Kasumi-1 (cell line): ENCODE data around the gene ADAMTS15.

Experiments
- DNase-seq, 2 experiments: peaks; one replicate each; lab custom pipeline; 2025; lab: John Stamatoyannopoulos, UW

ADAMTS15 gene

DNA sequence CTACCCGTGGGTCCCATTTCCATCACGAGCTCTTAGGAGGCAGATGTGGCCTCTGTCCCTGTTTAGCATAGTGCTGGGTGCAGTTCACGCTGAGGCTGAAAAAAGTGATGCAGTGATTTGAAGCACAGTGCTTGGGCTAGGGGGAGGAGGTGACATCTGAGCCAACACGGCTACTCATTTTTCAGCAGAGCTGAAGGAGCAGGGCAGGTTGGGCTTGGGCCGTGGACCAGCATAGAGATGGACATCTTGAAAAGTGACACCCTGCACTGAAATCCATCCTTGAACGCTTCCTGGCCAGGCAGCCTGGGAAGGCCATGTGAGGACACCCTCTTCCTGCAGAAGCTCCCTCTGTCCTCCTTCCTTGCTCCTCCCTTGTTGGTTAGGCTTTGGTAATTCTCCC lies 66.4 kb downstream of the ADAMTS15 start:
- DNase-seq, result no peak

GRCh38 chr11:130515829-130516553 lies 67.5 kb downstream of the ADAMTS15 start:
- DNase-seq, result no peak

GRCh38 chr11:130516554-130517505 lies 68.4 kb downstream of the ADAMTS15 start:
- no peak for DNase-seq

DNA sequence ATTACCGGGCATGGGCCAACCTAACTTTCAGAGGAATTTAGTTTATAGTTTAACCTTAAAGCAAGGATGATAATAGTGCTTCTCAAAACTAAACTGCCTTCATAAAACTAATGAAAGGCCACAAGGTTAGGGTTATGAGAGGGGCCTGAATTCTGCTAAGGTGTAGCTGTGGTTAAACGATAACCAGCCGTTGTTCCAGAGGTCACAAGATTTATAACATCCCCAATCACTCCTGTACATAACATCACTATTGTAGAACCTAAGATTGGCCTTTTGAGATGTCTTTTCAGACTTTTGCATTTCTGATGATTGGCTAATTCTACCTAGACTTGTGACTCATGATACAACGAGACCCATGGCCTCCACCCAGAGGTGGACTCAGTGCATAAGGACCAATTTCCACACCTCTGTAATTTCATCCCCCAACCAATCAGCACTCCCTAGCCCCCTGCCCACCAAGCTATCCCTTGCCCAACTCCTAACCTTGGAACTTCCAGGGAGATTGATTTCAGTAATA lies 69.8 kb downstream of the ADAMTS15 start:
- DNase-seq, result no peak

GRCh38 chr11:130519128-130519932 lies 70.9 kb downstream of the ADAMTS15 start:
- no peak for DNase-seq

DNA sequence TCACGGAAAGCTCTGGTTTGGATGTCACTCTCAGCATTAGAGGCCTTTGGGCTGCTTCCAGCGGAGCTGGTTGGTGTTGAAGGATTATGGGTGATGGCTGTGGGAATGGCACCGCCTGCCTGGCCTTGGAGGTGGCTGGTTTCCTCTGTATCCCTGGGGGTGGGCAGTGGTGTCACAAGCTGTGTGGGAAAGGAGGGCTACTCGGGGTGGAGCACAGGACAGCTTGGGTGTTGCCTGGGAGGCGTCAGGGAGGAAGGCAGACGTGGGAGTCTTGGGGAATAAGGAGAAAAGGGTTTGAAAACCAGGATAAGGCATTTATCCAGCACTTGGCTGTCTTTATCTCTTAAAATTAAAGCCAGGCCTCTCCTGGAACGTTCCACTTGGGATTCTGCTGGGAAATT lies 71.8 kb downstream of the ADAMTS15 start:
- DNase-seq, result no peak

GRCh38 chr11:130522284-130522961 lies 74.0 kb downstream of the ADAMTS15 start:
- no peak for DNase-seq

DNA sequence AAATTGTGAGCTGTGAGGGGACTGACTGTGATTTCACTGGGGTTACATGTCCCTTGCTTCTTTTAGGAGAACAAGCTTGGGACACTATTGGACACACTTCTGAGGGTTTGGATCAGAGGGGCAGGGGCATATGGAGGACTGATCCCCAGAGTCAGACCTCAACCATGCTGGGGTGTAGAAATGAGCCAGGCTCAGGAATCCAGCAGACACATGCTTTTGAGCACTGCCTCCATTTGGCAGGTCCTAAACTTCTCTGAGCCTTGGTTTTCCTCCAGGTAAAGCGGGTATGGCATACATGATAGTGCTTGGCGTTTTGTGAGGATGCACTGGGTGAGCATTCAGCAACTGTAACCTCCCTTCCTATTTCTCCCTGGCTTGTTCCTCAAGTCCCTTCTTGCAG lies 74.7 kb downstream of the ADAMTS15 start:
- no peak for DNase-seq

DNA sequence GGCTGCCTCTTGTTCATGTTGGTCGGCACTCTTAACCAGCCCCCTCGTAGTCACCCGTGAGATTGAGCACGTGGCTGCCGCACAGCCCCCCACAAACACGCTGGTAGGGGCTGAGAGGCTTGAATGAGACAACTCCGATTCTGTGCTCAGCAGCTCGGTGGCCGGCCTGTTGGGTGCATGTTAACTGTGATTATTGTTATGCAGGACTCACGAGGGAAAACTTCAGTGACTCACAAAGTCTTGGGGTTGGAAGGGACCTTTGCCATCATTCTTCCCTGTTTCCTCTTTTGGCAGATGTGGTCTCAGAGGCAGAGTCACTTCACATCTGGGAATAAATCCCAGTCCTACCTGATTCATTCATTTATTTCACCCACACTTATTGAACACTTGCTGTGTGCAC lies 75.2 kb downstream of the ADAMTS15 start:
- DNase-seq, result no peak

DNA sequence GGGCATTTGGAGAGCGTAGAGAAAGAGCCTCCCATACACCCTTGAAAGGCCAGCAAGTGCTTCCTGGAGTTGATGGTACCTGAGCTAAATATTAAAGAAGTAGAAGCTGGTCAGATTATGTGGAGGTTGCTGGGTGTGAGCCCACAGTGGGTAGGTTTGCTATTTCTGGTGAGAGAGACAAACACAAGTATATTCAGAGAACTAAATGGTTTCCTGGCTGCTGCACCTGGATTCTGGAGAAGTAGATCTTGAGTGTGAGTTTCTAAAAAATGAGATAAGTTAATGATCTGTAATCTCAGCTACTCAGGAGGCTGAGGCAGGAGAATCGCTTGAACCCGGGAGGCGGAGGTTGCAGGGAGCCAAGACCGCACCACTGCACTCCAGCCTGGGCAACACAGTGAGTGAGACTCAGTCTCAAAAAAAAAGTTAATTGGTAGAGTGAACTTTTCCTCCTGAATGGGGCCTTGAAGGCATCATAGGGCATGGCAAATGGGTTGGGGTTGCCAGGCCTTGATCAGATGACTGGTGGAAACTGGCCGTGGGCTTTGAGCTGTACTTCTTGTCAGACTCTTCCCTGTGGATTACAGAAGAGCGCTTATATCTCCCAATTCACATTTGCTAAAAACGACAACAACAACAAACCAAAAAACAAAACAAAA lies 75.8 kb downstream of the ADAMTS15 start:
- no peak for DNase-seq

- no peak for DNase-seq
These were observed 76.9 kb downstream of the ADAMTS15 start for GRCh38 chr11:130525307-130525706.
